Motor neuron (in vitro differentiated cells): ENCODE measurements around the gene SGPP2. TPM values are rescaled to one million over a fixed set of nuclear protein-coding genes. Genes with fewer than 3 reads are reported as not detected.
"Not testable (repeated sequence)": the region's sequence is repeated elsewhere in the genome, so short reads cannot be mapped to it uniquely, and the experiment has no call there.

Source experiments
- ATAC-seq, 8 experiments: fragments of 200-7000 bp; cut with Tn5 transposase; replicated peaks in 6 of 8; 2 replicates each; pipeline ENCODE4 v1.8.0; 2021; ENCODE audit warnings: mild to moderate bottlenecking in 8 of 8, moderate library complexity in 8 of 8
- H3K27ac ChIP-seq, 2 donors: fragments of 250-450 bp; sonication (Bioruptor Pico); 2 replicates each; pipeline ENCODE4 v1.9.0; 2021; ENCODE audit warnings: antibody characterized with exemption in 2 of 2, mild to moderate bottlenecking in 2 of 2, moderate library complexity in 1 of 2
- H3K4me1 ChIP-seq, 2 donors: fragments of 250-450 bp; sonication (Bioruptor Pico); replicated peaks in 1 of 2; 2 replicates each; pipeline ENCODE4 v1.6.1; 2021; ENCODE audit warnings: antibody characterized with exemption in 2 of 2, mild to moderate bottlenecking in 2 of 2, moderate library complexity in 1 of 2
- H3K4me3 ChIP-seq, 5 donors: fragments of 250-450 bp; sonication (Bioruptor Pico); 2 replicates each; pipeline ENCODE4 v1.9.0; 2021; ENCODE audit warnings: antibody characterized with exemption in 5 of 5, mild to moderate bottlenecking in 5 of 5, moderate library complexity in 4 of 5
- WGBS, 10 experiments: fragments of 450-650 bp; shearing (Covaris generic); methylation state at CpG; one replicate each; pipeline ENCODE4 v1.0.0; 2022; 5-methylcytosine and 5-hydroxymethylcytosine counted together
- in situ Hi-C, 9 experiments: fragments of 400-800 bp; cut with MboI; loops; one replicate each; pipeline ENCODE4 v1.15.0; 2021; ENCODE audit warnings: low sequenced_read_pairs in 9 of 9, low pct_unique_long_range_greater_than_20kb in 2 of 9; ENCODE audit not compliant: unreplicated experiment in 9 of 9
- total RNA-seq, 8 experiments: library from RNA; unstranded; fragments of 300-600 nt; gene quantifications; 2 replicates each; pipeline versions ENCODE4 v1.2.3 to v1.2.4, GENCODE V29; 2022

Gene SGPP2
- total RNA-seq, 8 experiments from 2014 or later = 0.22 to 2.2 (median 0.87) TPM

DNA sequence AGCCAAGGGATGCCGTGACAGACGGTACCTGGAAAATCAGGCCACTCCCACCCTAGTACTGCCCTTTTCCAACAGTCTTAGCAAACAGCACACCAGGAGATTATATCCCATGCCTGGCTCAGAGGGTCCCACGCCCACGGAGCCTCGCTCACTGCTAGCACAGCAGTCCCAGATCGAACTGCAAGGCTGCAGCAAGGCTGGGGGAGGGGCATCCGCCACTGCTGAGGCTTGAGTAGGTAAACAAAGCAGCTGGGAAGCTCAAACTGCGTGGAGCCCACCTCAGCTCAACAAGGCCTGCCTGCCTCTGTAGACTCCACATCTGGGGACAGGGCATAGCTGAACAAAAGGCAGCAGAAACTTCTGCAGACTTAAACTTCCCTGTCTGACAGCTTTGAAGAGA, 160.2 kb downstream of the SGPP2 start:
- in situ Hi-C loops, H3K27ac ChIP-seq: not testable (repeated sequence)
- whole genome bisulfite sequencing, 10 experiments = 95 to 100% (median 98%) methylated on average over 2 to 7 of the region's 8 CpGs; no CpG with 5 or more reads in 6 of the 10 experiments

DNA sequence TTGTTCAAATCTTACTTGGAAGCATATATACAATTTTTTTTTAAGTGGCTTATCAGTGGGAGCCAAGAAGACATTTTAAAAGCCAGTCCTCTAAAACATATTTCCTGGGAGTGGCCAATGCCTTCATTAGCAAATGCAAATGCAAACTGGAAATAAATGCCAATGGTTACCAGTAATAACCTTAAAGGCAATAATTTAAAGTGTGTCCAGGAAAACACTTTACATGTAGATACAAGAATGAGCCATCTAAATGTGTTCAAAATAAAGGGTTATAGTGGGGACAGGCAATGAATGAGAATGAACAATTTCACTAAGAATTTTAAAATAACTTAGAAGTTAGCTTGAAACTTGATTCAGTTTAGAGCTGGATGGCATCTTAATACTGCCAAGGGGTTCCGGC, 167.3 kb downstream of the SGPP2 start:
- peak in 3 of 8 experiments; percentile 77 to 81 (median 80) for ATAC-seq
- H3K27ac ChIP-seq = no peak overlapping the region
- in situ Hi-C loops = no loop called here

More for the DNA sequence above, 160.2 kb downstream of the SGPP2 start:
- H3K4me3 ChIP-seq, H3K4me1 ChIP-seq, ATAC-seq: not testable (repeated sequence)

GRCh38 chr2:222592176-222592575, 167.8 kb downstream of the SGPP2 start:
- in situ Hi-C loops = no loop called here

More for the DNA sequence above, 167.3 kb downstream of the SGPP2 start:
- WGBS, 10 experiments = 88 to 100% (median 100%) methylated on average over 1 of the region's 1 CpG; no CpG with 5 or more reads in 3 of the 10 experiments
- Histone ChIP-seq H3K4me3 (no peak overlapping the region), H3K4me1 (no peaks in the 10 kb centered on the region)

GRCh38 chr2:222594679-222595078, 170.3 kb downstream of the SGPP2 start:
- no peaks in the 10 kb centered on the region for H3K4me1 ChIP-seq
- ATAC-seq = peak in 3 of 8 experiments; percentile 67 to 81 (median 77)
- no peak overlapping the region for H3K27ac ChIP-seq
- WGBS, 10 experiments = 86 to 100% (median 100%) methylated on average over 1 of the region's 1 CpG; no CpG with 5 or more reads in 3 of the 10 experiments
- in situ Hi-C loops = no loop called here
- no peak overlapping the region for H3K4me3 ChIP-seq

More at GRCh38 chr2:222592176-222592575, 167.8 kb downstream of the SGPP2 start:
- 35 to 100% (median 74%) methylated on average over 1 to 2 of the region's 2 CpGs; no CpG with 5 or more reads in 2 of the 10 experiments for WGBS, 10 experiments
- ATAC-seq = peak in 3 of 8 experiments; percentile 36 to 43 (median 41)
- H3K27ac ChIP-seq = no peak overlapping the region
- H3K4me1 ChIP-seq = no peaks in the 10 kb centered on the region
- no peak overlapping the region for H3K4me3 ChIP-seq

DNA sequence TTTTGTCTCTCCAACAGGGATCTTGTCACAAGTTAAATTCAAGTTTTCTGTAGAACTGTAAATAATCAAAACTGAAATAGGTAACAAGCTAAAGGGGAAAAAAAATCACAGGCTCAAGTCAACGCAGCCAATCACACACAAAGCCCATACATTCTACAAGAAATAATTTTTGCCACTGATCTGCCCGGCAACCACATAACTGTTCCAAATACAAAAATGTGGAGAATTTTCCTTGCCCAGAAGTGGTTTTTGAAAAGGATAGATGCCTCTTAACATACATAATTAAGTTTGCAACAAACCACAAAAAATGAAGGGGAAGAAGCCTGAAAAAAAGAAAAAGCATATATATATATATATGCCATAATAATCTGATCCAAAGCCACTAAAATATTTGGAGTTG, 171.2 kb downstream of the SGPP2 start:
- WGBS, 10 experiments = 72 to 100% (median 93%) methylated on average over 1 to 2 of the region's 2 CpGs; no CpG with 5 or more reads in 1 of the 10 experiments
- in situ Hi-C loops = no loop called here
- Histone ChIP-seq H3K4me1 (no peaks in the 10 kb centered on the region), H3K27ac (no peak overlapping the region), H3K4me3 (no peak overlapping the region)
- peak in 1 of 8 experiments; percentile 20 for ATAC-seq

GRCh38 chr2:222598611-222599010, 174.3 kb downstream of the SGPP2 start:
- ATAC-seq = no peak
- Histone ChIP-seq H3K4me3 (no peak overlapping the region), H3K27ac (no peak overlapping the region), H3K4me1 (no peaks in the 10 kb centered on the region)
- in situ Hi-C loops = no loop called here
- WGBS, 10 experiments = 66 to 100% (median 90%) methylated on average over 1 to 4 of the region's 4 CpGs; no CpG with 5 or more reads in 2 of the 10 experiments

DNA sequence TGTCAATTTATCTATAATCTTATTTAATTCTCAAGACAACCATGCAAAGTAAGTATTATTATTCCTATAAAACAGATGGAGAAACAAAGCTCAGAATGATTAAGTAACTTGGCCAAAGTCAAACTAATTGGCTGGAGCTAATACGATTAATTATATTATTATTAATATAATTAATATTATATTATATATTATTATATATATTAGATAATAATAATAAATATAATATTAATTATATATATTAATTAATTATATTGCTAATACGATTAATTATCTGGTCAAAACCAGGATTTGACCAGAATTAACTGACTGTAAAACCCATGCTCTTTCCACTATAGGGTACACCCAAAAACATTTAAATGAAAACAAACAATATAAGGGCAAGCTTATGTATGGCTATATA, 179.2 kb downstream of the SGPP2 start:
- in situ Hi-C loops = no loop called here

GRCh38 chr2:222604749-222605515, 180.6 kb downstream of the SGPP2 start:
- in situ Hi-C loops = no loop called here
- ATAC-seq = no peak
- 67 to 100% (median 92%) methylated on average over 1 to 5 of the region's 5 CpGs; no CpG with 5 or more reads in 1 of the 10 experiments for WGBS, 10 experiments

More for the DNA sequence above, 179.2 kb downstream of the SGPP2 start:
- H3K4me1 ChIP-seq = no peaks in the 10 kb centered on the region
- H3K27ac ChIP-seq = no peak overlapping the region
- no peak overlapping the region for H3K4me3 ChIP-seq
- ATAC-seq = no peak
- WGBS, 10 experiments = 67 to 100% (median 94%) methylated on average over 1 to 2 of the region's 2 CpGs; no CpG with 5 or more reads in 1 of the 10 experiments

GRCh38 chr2:222606306-222606705, 182.0 kb downstream of the SGPP2 start:
- Histone ChIP-seq H3K27ac (no peak overlapping the region), H3K4me1 (no peaks in the 10 kb centered on the region), H3K4me3 (no peak overlapping the region)
- in situ Hi-C loops = no loop called here
- ATAC-seq = no peak
- 83 to 100% (median 94%) methylated on average over 1 to 3 of the region's 3 CpGs; no CpG with 5 or more reads in 1 of the 10 experiments for WGBS, 10 experiments

More at GRCh38 chr2:222604749-222605515, 180.6 kb downstream of the SGPP2 start:
- Histone ChIP-seq H3K4me3 (no peak overlapping the region), H3K27ac (no peak overlapping the region), H3K4me1 (no peaks in the 10 kb centered on the region)

DNA sequence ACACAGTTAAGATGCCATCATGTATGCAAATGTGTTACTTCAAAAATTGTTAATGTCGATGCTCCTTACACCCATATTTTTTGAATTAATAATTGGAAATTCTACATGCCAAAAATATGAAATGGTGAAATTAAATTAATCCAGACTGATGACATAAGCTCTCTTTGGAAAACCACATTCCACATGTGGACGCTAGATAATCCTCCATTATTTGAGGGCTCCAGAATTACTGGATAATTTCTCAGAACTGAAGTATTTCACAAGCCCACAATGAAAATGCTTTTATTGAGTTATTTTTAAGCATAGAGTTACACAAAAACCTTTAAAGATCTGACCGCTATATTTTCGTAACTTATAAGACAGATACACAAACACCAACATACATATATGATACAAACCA, 183.7 kb downstream of the SGPP2 start:
- no peak for ATAC-seq
- no peaks in the 10 kb centered on the region for H3K4me1 ChIP-seq
- 0 to 100% (median 69%) methylated on average over 1 to 4 of the region's 4 CpGs for WGBS, 10 experiments
- in situ Hi-C loops = no loop called here
- H3K4me3 ChIP-seq = no peak overlapping the region
- H3K27ac ChIP-seq = no peak overlapping the region

- in situ Hi-C loops = no loop called here
Measured at GRCh38 chr2:222609381-222609780, 185.0 kb downstream of the SGPP2 start.

More at GRCh38 chr2:222609381-222609780, 185.0 kb downstream of the SGPP2 start:
- no peaks in the 10 kb centered on the region for H3K4me1 ChIP-seq
- H3K4me3 ChIP-seq = no peak overlapping the region
- no peak overlapping the region for H3K27ac ChIP-seq
- peak in 2 of 8 experiments; percentile 15 to 21 for ATAC-seq
- 78 to 100% (median 89%) methylated on average over 1 to 3 of the region's 3 CpGs; no CpG with 5 or more reads in 1 of the 10 experiments for WGBS, 10 experiments
